Measurements from ENCODE around the gene SFSWAP.

Gene SFSWAP

GRCh38 chr12:131693149-131693548 is 17.7 kb upstream of the SFSWAP start:
- TF ChIP-seq CTCF (IDR thresholded peaks at IDR 0.05), result no peak
- Histone ChIP-seq H3K27ac (no peak overlapping the region), H3K4me3 (no peak overlapping the region), H3K36me3 (no peaks in the 10 kb centered on the region), H3K9me3 (no peaks in the 10 kb centered on the region), H3K27me3 (peaks cover 0 to 35% of the 10 kb centered on the region in 2 donors), H3K4me1 (no peaks in the 10 kb centered on the region)
- DNase-seq, result no peak
- intact Hi-C loops (cut with DNase I; ENCODE audit: low total_unique reads), result no loop called here

GRCh38 chr12:131694116-131694838 is 16.6 kb upstream of the SFSWAP start:
- TF ChIP-seq CTCF (IDR thresholded peaks at IDR 0.05), result no peak
- Histone ChIP-seq H3K27ac (no peak overlapping the region), H3K4me1 (no peaks in the 10 kb centered on the region), H3K4me3 (no peak overlapping the region), H3K27me3 (peaks cover 0 to 35% of the 10 kb centered on the region in 2 donors), H3K36me3 (no peaks in the 10 kb centered on the region), H3K9me3 (no peaks in the 10 kb centered on the region)
- intact Hi-C loops (cut with DNase I; ENCODE audit: low total_unique reads), result no loop called here
- DNase-seq, result no peak

GRCh38 chr12:131695968-131696367 is 14.9 kb upstream of the SFSWAP start:
- intact Hi-C loops (cut with DNase I; ENCODE audit: low total_unique reads), result no loop called here
- Histone ChIP-seq H3K36me3 (no peaks in the 10 kb centered on the region), H3K27ac (no peak overlapping the region), H3K4me3 (no peak overlapping the region), H3K27me3 (peaks cover 0 to 25% of the 10 kb centered on the region in 2 donors), H3K9me3 (no peaks in the 10 kb centered on the region), H3K4me1 (no peaks in the 10 kb centered on the region)
- TF ChIP-seq CTCF (IDR thresholded peaks at IDR 0.05), result no peak
- DNase-seq, result no peak

GRCh38 chr12:131698286-131698685 is 12.6 kb upstream of the SFSWAP start:
- Histone ChIP-seq H3K4me1 (no peaks in the 10 kb centered on the region), H3K27ac (no peak overlapping the region), H3K9me3 (peaks cover 0 to 8% (median 0%) of the 10 kb centered on the region in 3 donors), H3K4me3 (no peak overlapping the region), H3K36me3 (no peaks in the 10 kb centered on the region), H3K27me3 (peaks cover 0 to 10% of the 10 kb centered on the region in 2 donors)
- no peak for TF ChIP-seq CTCF (IDR thresholded peaks at IDR 0.05)
- intact Hi-C loops (cut with DNase I; ENCODE audit: low total_unique reads), result no loop called here
- no peak for DNase-seq

- Histone ChIP-seq H3K9me3 (peaks cover 0 to 12% (median under 1%) of the 10 kb centered on the region in 3 donors), H3K27me3 (peaks cover 0 to under 1% of the 10 kb centered on the region in 2 donors), H3K36me3 (no peaks in the 10 kb centered on the region), H3K4me1 (no peaks in the 10 kb centered on the region), H3K4me3 (no peak overlapping the region), H3K27ac (no peak overlapping the region)
- DNase-seq, result no peak
- no peak for TF ChIP-seq CTCF (IDR thresholded peaks at IDR 0.05)
- intact Hi-C loops (cut with DNase I; ENCODE audit: low total_unique reads), result no loop called here
Measured at GRCh38 chr12:131699434-131699833, 11.5 kb upstream of the SFSWAP start.
